Measurements from ENCODE around the gene ZAP70. TPM values are rescaled to one million over a fixed set of nuclear protein-coding genes. Genes with fewer than 3 reads are reported as not detected.
"Not testable (repeated sequence)": the region's sequence is repeated elsewhere in the genome, so short reads cannot be mapped to it uniquely, and the experiment has no call there.

Gene ZAP70
- 1.4 TPM for total RNA-seq

GRCh38 chr2:97713296-97714083 is at the start of gene ZAP70:
Gene ZAP70 (plus strand): TSS chr2:97713576. CDS start chr2:97724037, 10,461 bp downstream.
- DNase-seq = no peak

GRCh38 chr2:97663626-97663961 is 49.8 kb upstream of the ZAP70 start:
- DNase-seq = no peak

GRCh38 chr2:97663962-97664635 is 49.3 kb upstream of the ZAP70 start, which contains the start of gene ACTR1B:
Gene ACTR1B (minus strand): TSS chr2:97664044. CDS start chr2:97663890, 154 bp downstream.
- DNase-seq = peak; percentile 98

GRCh38 chr2:97664636-97664970 is 48.8 kb upstream of the ZAP70 start:
- DNase-seq = no peak

GRCh38 chr2:97669448-97669847 is 43.9 kb upstream of the ZAP70 start, which contains the start of gene C2orf92:
Gene C2orf92 (plus strand): TSS chr2:97669713. CDS start chr2:97669789, 76 bp downstream.
- DNase-seq = no peak

GRCh38 chr2:97670471-97670870 is 42.9 kb upstream of the ZAP70 start:
- no peak for DNase-seq

GRCh38 chr2:97671526-97671925 is 41.9 kb upstream of the ZAP70 start:
- no peak for DNase-seq

GRCh38 chr2:97672606-97673140 is 40.7 kb upstream of the ZAP70 start:
- not testable (repeated sequence) for DNase-seq

GRCh38 chr2:97673182-97673914 is 40.0 kb upstream of the ZAP70 start:
- no peak for DNase-seq

- no peak for DNase-seq
Measured at GRCh38 chr2:97673915-97674283, 39.5 kb upstream of the ZAP70 start.

GRCh38 chr2:97675430-97676113 is 37.8 kb upstream of the ZAP70 start:
- DNase-seq = no peak

GRCh38 chr2:97676620-97677019 is 36.8 kb upstream of the ZAP70 start:
- no peak for DNase-seq

GRCh38 chr2:97677480-97677879 is 35.9 kb upstream of the ZAP70 start:
- no peak for DNase-seq

GRCh38 chr2:97678298-97678697 is 35.1 kb upstream of the ZAP70 start:
- no peak for DNase-seq

GRCh38 chr2:97687235-97687634 is 26.1 kb upstream of the ZAP70 start:
- not testable (repeated sequence) for DNase-seq

GRCh38 chr2:97688062-97688827 is 25.1 kb upstream of the ZAP70 start:
- DNase-seq = no peak

- no peak for DNase-seq
Measured at GRCh38 chr2:97691166-97691565, 22.2 kb upstream of the ZAP70 start.

GRCh38 chr2:97693476-97693875 is 19.9 kb upstream of the ZAP70 start:
- no peak for DNase-seq

- no peak for DNase-seq
Measured at GRCh38 chr2:97695744-97696143, 17.6 kb upstream of the ZAP70 start.

- DNase-seq = peak; percentile 85
Measured at GRCh38 chr2:97697252-97698235, 15.8 kb upstream of the ZAP70 start.

All from skin of body (tissue), 2 donors.